HG02852 (cell line): Measurements from ENCODE around the gene LLGL2.
"Not testable (repeated sequence)": the region's sequence is repeated elsewhere in the genome, so short reads cannot be mapped to it uniquely, and the experiment has no call there.

Experiments
- ATAC-seq: cut with Tn5 transposase; IDR thresholded peaks from one replicate; pipeline ENCODE4 v1.9.1; 2021; ENCODE audit warnings: mild to moderate bottlenecking, moderate library complexity; ENCODE audit not compliant: unreplicated experiment

LLGL2 gene

GRCh38 chr17:75565618-75566017, 40.1 kb downstream of the LLGL2 start:
- no peak for ATAC-seq

- ATAC-seq = no peak
Measured at GRCh38 chr17:75566416-75566815, 40.9 kb downstream of the LLGL2 start.

DNA sequence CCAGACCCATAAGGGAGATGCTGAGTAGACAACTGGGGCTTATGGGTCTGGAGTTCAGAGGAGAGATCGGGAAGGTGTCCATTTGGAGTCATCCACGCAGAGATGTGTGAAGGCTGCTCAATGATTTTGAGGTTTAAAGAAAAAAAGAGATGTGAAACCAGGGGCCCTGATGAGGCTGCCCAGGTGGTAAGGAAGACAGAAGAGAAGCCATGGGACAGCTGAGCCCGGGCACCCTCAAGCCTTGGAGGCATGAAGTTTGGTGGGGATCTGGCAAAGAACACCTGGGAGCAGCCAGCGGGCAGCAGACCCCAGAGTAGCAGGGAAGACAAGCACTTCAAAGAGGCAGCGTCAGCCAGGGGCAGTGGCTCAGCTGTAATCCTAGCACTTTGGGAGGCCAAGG, 41.3 kb downstream of the LLGL2 start:
- ATAC-seq = no peak

GRCh38 chr17:75568412-75569255, 43.1 kb downstream of the LLGL2 start:
- no peak for ATAC-seq

DNA sequence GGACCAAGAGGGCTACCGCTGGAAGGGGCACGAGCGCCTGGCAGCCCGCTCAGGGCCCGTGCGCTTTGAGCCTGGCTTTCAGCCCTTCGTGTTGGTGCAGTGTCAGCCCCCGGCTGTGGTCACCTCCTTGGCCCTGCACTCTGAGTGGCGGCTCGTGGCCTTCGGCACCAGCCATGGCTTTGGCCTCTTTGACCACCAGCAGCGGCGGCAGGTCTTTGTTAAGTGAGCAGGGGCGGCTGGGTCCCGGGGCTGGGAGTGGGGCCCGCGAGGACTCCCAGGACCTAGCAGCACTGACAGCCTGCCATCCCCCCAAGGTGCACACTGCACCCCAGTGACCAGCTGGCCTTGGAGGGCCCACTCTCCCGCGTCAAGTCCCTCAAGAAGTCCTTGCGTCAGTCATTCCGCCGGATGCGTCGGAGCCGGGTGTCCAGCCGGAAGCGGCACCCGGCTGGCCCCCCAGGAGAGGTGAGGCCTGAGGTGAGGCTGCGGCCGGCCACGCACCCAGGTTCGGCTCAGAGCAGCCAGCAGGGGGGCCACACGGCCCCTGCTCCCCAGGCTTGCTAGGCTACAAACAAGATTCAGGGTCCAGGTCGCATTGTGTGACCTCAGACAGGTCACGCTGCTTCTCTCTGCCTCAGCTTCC, 44.7 kb downstream of the LLGL2 start:
- ATAC-seq = no peak

GRCh38 chr17:75570772-75571171, 45.3 kb downstream of the LLGL2 start:
- ATAC-seq = no peak

DNA sequence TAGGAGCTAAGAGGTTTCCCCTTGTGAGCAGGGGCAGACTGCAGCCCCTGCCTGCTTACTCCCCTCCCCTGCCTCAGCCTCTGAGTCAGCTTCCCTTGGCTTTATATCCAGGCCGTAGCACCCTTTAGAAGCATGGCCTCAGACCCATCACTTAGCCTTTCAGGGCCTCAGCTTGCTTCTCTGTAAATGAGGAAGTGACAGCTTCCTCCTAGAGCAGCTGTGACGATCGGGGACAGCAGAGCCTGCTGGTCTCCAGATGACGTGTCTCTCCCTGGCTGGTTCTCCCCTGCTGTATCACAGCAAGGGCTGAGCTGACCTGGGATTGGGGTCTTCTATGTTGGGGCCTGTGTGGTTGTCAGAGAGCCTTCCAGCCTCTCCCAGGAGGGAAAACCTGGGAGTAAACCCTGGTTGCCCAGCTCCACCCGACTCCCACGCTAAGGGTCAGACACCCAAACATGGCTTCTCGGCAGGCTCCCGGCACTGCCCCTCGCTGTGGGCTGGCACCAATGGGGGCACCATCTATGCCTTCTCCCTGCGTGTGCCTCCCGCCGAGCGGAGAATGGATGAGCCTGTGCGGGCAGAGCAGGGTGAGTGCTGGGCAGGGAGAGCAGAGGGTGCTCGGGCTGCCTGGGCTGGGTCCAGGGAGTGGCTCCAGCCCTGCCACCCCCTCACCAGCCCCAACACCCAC, 45.8 kb downstream of the LLGL2 start:
- ATAC-seq = no peak

DNA sequence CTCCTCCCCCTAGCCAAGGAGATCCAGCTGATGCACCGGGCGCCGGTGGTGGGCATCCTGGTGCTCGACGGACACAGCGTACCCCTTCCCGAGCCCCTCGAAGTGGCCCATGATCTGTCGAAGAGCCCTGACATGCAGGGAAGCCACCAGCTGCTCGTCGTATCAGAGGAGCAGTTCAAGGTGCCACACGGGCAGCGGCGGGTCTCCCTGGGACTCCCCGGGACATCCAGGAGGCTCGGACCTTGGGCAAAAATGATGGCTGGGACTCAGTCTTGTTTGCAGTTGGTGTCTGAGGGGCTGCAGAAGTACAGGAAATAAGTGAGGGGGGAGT, 46.4 kb downstream of the LLGL2 start:
- no peak for ATAC-seq

- ATAC-seq = no peak
Measured at GRCh38 chr17:75572713-75573539, 47.4 kb downstream of the LLGL2 start.

GRCh38 chr17:75573540-75573957, 48.1 kb downstream of the LLGL2 start:
- no peak for ATAC-seq

GRCh38 chr17:75573994-75574393, 48.5 kb downstream of the LLGL2 start:
- ATAC-seq = no peak

GRCh38 chr17:75574404-75575036, 49.0 kb downstream of the LLGL2 start:
- ATAC-seq = no peak

- ATAC-seq = no peak
Measured at GRCh38 chr17:75575197-75575596, 49.7 kb downstream of the LLGL2 start.

DNA sequence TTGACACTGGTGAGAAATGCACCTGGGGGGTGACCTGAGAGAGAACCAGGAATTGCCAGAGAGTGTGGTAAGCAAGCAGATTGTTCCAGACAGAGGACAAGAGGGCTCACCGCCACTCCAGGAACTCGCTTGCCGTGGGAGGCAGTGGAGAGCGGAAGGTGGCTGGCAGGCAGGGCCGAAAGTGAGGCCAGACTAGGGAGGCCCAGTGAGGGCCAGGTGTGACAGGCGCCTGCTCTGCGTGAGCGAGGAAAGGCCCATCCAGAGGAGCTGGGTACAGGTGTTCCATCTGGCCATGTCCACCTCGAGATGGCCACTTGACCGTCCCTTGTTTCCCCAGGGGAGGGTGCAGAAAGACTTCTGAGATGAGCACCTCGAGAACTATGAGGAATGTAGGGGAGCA, 50.2 kb downstream of the LLGL2 start:
- ATAC-seq = no peak

- ATAC-seq = no peak
Measured at GRCh38 chr17:75576661-75577060, 51.2 kb downstream of the LLGL2 start.

GRCh38 chr17:75581121-75581725, 55.7 kb downstream of the LLGL2 start:
- ATAC-seq = not testable (repeated sequence)

DNA sequence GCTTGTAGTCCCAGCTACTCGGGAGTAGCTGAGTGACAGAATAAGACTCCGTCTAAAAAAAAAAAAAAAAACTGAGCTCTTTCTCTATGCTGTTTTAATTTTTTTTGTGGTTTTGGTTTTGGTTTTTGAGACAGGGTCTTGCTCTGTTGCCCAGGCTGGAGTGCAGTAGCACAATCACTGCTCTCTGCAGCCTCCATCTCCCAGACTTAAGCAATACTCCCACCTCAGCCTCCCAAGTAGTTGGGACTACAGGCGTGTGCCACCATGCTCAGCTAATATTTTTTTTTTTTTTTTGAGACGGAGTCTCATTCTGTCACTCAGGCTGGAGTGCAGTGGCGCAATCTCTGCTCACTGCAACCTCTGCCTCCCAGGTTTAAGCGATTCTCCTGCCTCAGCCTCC, 57.7 kb downstream of the LLGL2 start:
- not testable (repeated sequence) for ATAC-seq

- ATAC-seq = no peak
Measured at GRCh38 chr17:75584849-75585175, 59.3 kb downstream of the LLGL2 start.

GRCh38 chr17:75587675-75588595, 62.4 kb downstream of the LLGL2 start, which contains the start of gene MYO15B:
Gene MYO15B (plus strand): TSS chr17:75587800. CDS start chr17:75588058, 258 bp downstream.
- peak; percentile 7 for ATAC-seq
